Loucy (cell line): Measurements from ENCODE around the gene TAF12.
"Not testable (repeated sequence)": the region's sequence is repeated elsewhere in the genome, so short reads cannot be mapped to it uniquely, and the experiment has no call there.

Experiments
- H2AFZ ChIP-seq: fragments of 200-600 bp; sonication (generic); 2 replicates; pipeline ENCODE4 v1.6.0; 2016; ENCODE audit warnings: antibody characterized with exemption, mild to moderate bottlenecking, low read length, moderate library complexity
- H3F3A ChIP-seq: fragments of 200-600 bp; 2 replicates; pipeline ENCODE4 v1.6.0; 2016; ENCODE audit warnings: antibody characterized with exemption, low read depth, mild to moderate bottlenecking
- H3K27me3 ChIP-seq: fragments of 200-600 bp; sonication (generic); 2 replicates; pipeline ENCODE4 v1.6.1; 2014; ENCODE audit warnings: low read length, mild to moderate bottlenecking; ENCODE audit not compliant: insufficient read depth, poor library complexity, severe bottlenecking
- H3K36me3 ChIP-seq: fragments of 200-600 bp; sonication (generic); 2 replicates; pipeline ENCODE4 v1.6.1; 2016; ENCODE audit warnings: low read length; ENCODE audit not compliant: insufficient read depth
- H3K4me1 ChIP-seq: fragments of 200-600 bp; sonication (generic); 2 replicates; pipeline ENCODE4 v1.5.1; 2014; ENCODE audit warnings: low read length, mild to moderate bottlenecking; ENCODE audit not compliant: insufficient read depth, poor library complexity, severe bottlenecking
- H3K4me2 ChIP-seq: fragments of 200-600 bp; sonication (generic); 2 replicates; pipeline ENCODE4 v1.6.0; 2014; ENCODE audit warnings: antibody characterized with exemption, low read length, low read depth, mild to moderate bottlenecking; ENCODE audit not compliant: poor library complexity, severe bottlenecking
- H3K4me3 ChIP-seq: fragments of 200-600 bp; sonication (generic); 2 replicates; pipeline ENCODE4 v1.5.1; 2014; ENCODE audit warnings: low read length, mild to moderate bottlenecking, mixed read lengths; ENCODE audit not compliant: poor library complexity, severe bottlenecking
- H3K79me2 ChIP-seq: fragments of 200-600 bp; sonication (generic); 2 replicates; pipeline ENCODE4 v1.6.1; 2014; ENCODE audit warnings: low read length; ENCODE audit not compliant: insufficient read depth
- H3K9ac ChIP-seq: fragments of 200-600 bp; sonication (generic); 2 replicates; pipeline ENCODE4 v1.6.0; 2014; ENCODE audit warnings: mild to moderate bottlenecking, low read depth, low read length, moderate library complexity; ENCODE audit not compliant: poor library complexity, severe bottlenecking
- H3K9me2 ChIP-seq: fragments of 200-600 bp; sonication (generic); replicated peaks from 2 replicates; pipeline ENCODE4 v1.6.1; 2016; ENCODE audit warnings: low read depth, low read length, mixed read lengths
- H3K9me3 ChIP-seq: fragments of 200-600 bp; sonication (generic); 2 replicates; pipeline ENCODE4 v1.6.1; 2014; ENCODE audit warnings: mild to moderate bottlenecking, antibody characterized with exemption, low read length, low read depth; ENCODE audit not compliant: insufficient read depth
- H4K20me1 ChIP-seq: fragments of 200-600 bp; sonication (generic); 2 replicates; pipeline ENCODE4 v1.6.0; 2014; ENCODE audit warnings: antibody characterized with exemption, low read length, mild to moderate bottlenecking; ENCODE audit not compliant: insufficient read depth, poor library complexity, severe bottlenecking
- CTCF ChIP-seq: fragments of 200-600 bp; sonication (generic); conservative IDR thresholded peaks from 2 replicates; pipeline ENCODE4 v1.5.1; 2014; ENCODE audit warnings: mild to moderate bottlenecking, antibody characterized with exemption, low read length
- EZH2phosphoT487 ChIP-seq: fragments of 200-600 bp; IDR thresholded peaks from 2 replicates; pipeline ENCODE4 v1.6.1; 2018; ENCODE audit warnings: antibody characterized with exemption, mild to moderate bottlenecking, moderate library complexity, borderline replicate concordance

TAF12 gene

DNA sequence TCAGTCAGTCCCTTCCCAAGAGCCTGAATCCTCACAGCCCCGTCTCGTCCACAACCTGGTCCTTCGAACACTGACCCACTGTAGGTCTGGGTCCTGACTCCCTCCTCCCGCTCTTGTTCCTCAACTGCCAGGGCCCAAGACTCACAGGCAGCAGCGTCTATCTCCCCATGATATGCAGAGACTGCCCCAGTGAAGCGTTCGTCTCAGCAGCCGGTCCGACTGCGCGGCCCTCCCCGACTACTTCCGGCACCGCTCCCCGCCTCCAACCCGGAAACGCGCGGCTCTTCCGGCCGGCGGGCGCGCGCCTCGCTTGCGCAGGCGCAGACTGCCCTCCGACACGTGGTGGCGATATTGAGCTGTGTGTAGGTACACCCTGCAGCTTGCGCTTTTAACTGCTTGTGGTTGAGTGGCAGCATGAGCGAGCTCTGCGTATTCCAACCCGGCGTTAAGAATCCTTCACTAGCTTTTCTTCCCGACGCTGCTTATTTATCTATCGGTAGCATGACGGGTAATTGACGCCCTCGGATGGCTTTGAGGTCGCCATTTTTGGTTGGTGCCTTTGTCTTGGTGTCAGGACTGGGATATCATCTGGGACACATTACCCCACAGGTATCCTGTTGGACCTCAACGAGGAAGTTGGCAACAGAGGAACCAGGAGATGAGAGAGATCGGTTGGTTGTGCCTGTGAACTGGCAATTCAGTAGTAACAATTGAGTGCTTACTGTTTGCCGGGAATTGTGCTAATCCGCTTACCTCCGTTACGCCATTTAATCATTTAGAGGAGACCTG is at the start of gene TAF12:
TSS of gene TAF12 (minus strand) at position 221 of the 789 bp plus-strand sequence. CDS start 20,986 bp downstream, outside the sequence.
- no peaks in the 10 kb centered on the region for H3K36me3 ChIP-seq
- no peak for TF ChIP-seq EZH2phosphoT487
- TF ChIP-seq CTCF: peak; percentile 42
- peaks cover 22% of the 10 kb centered on the region for H3K4me1 ChIP-seq
- peaks cover 4% of the 10 kb centered on the region; the same call in 1 of the 2 replicates for H3F3A ChIP-seq
- peak within 1 kb of the TSS; percentile 85 for H3K4me2 ChIP-seq
- no peaks in the 10 kb centered on the region for H3K27me3 ChIP-seq
- H3K9me3 ChIP-seq: no peaks in the 10 kb centered on the region
- peak within 1 kb of the TSS; percentile 97 for H2AFZ ChIP-seq
- H4K20me1 ChIP-seq: peaks cover 4% of the 10 kb centered on the region
- H3K4me3 ChIP-seq: peak within 1 kb of the TSS; percentile 88
- peak within 1 kb of the TSS; percentile 86 for H3K9ac ChIP-seq
- 0 out of 2 replicates have a peak, but pooled peaks cover 10% of the 10 kb centered on the region for H3K79me2 ChIP-seq
- H3K9me2 ChIP-seq: no peaks in the 10 kb centered on the region

GRCh38 chr1:28691627-28692026 is 48.8 kb upstream of the TAF12 start:
- H3K9me3 ChIP-seq, H2AFZ ChIP-seq, H3K4me3 ChIP-seq, H3K27me3 ChIP-seq, H3K4me1 ChIP-seq, H3K79me2 ChIP-seq, H4K20me1 ChIP-seq, H3K4me2 ChIP-seq, H3K9me2 ChIP-seq, H3F3A ChIP-seq, H3K9ac ChIP-seq: not testable (repeated sequence)
- peaks cover 39% of the 10 kb centered on the region; the same call in 1 of the 2 replicates for H3K36me3 ChIP-seq

GRCh38 chr1:28684937-28685336 is 42.1 kb upstream of the TAF12 start:
- Histone ChIP-seq H3K79me2 (no peaks in the 10 kb centered on the region), H3K27me3 (no peaks in the 10 kb centered on the region), H3K9me2 (no peaks in the 10 kb centered on the region), H4K20me1 (no peaks in the 10 kb centered on the region), H3K4me3 (no peak overlapping the region), H3K4me1 (no peaks in the 10 kb centered on the region), H3K36me3 (peaks cover 11% of the 10 kb centered on the region; the same call in 1 of the 2 replicates), H2AFZ (no peak overlapping the region), H3K9me3 (no peaks in the 10 kb centered on the region), H3K9ac (no peak overlapping the region), H3F3A (no peaks in the 10 kb centered on the region), H3K4me2 (no peak overlapping the region)
- TF ChIP-seq EZH2phosphoT487 (no peak), CTCF (no peak)
